HG03039 (cell line): ENCODE measurements around the gene MYBPC3.
"Not testable (repeated sequence)": the region's sequence is repeated elsewhere in the genome, so short reads cannot be mapped to it uniquely, and the experiment has no call there.

Source experiments
- ATAC-seq: cut with Tn5 transposase; IDR thresholded peaks from one replicate; pipeline ENCODE4 v1.9.1; 2021; ENCODE audit warnings: mild to moderate bottlenecking, moderate library complexity; ENCODE audit not compliant: unreplicated experiment

The MYBPC3 gene

GRCh38 chr11:47326198-47326597, 26.3 kb downstream of the MYBPC3 start:
- no peak for ATAC-seq

- no peak for ATAC-seq
These were observed 27.0 kb downstream of the MYBPC3 start for GRCh38 chr11:47325271-47326041.

GRCh38 chr11:47324520-47324919, 28.0 kb downstream of the MYBPC3 start:
- ATAC-seq: no peak

- no peak for ATAC-seq
These were observed 34.3 kb downstream of the MYBPC3 start for GRCh38 chr11:47318166-47318565.

- no peak for ATAC-seq
These were observed 35.3 kb downstream of the MYBPC3 start for GRCh38 chr11:47317064-47317828.

- ATAC-seq: not testable (repeated sequence)
These were observed 36.0 kb downstream of the MYBPC3 start for GRCh38 chr11:47316501-47316900.

- no peak for ATAC-seq
These were observed 37.5 kb downstream of the MYBPC3 start for GRCh38 chr11:47314992-47315391.

GRCh38 chr11:47308050-47308823, 44.3 kb downstream of the MYBPC3 start:
- no peak for ATAC-seq

GRCh38 chr11:47306484-47306844, 46.0 kb downstream of the MYBPC3 start:
- no peak for ATAC-seq

- no peak for ATAC-seq
These were observed 46.6 kb downstream of the MYBPC3 start for GRCh38 chr11:47305734-47306483.

GRCh38 chr11:47302853-47303252, 49.6 kb downstream of the MYBPC3 start:
- no peak for ATAC-seq

- ATAC-seq: no peak
These were observed 53.4 kb downstream of the MYBPC3 start for GRCh38 chr11:47299078-47299477.

GRCh38 chr11:47296045-47296444, 56.5 kb downstream of the MYBPC3 start:
- ATAC-seq: no peak

GRCh38 chr11:47295385-47295784, 57.1 kb downstream of the MYBPC3 start:
- ATAC-seq: no peak

GRCh38 chr11:47289856-47290255, 62.6 kb downstream of the MYBPC3 start:
- ATAC-seq: no peak

- no peak for ATAC-seq
These were observed 64.4 kb downstream of the MYBPC3 start for GRCh38 chr11:47288066-47288465.

GRCh38 chr11:47285969-47286770, 66.3 kb downstream of the MYBPC3 start:
- ATAC-seq: no peak

GRCh38 chr11:47284151-47284550, 68.4 kb downstream of the MYBPC3 start:
- no peak for ATAC-seq

GRCh38 chr11:47282462-47282861, 70.0 kb downstream of the MYBPC3 start:
- no peak for ATAC-seq
